Neural progenitor cell (in vitro differentiated cells): ENCODE results near the gene RIPOR3.

ENCODE experiments used
- EZH2 ChIP-seq: fragments of 200-600 bp; sonication (generic); IDR thresholded peaks from 2 replicates; pipeline ENCODE4 v1.6.1; 2017; ENCODE audit warnings: antibody characterized with exemption, mild to moderate bottlenecking, moderate library complexity
- TF ChIP-seq, protein P1 (sequence below): fragments of 200-600 bp; sonication (generic); IDR thresholded peaks from 2 replicates; pipeline ENCODE4 v1.5.1; 2017; ENCODE audit warnings: antibody characterized with exemption, mild to moderate bottlenecking

DNA sequence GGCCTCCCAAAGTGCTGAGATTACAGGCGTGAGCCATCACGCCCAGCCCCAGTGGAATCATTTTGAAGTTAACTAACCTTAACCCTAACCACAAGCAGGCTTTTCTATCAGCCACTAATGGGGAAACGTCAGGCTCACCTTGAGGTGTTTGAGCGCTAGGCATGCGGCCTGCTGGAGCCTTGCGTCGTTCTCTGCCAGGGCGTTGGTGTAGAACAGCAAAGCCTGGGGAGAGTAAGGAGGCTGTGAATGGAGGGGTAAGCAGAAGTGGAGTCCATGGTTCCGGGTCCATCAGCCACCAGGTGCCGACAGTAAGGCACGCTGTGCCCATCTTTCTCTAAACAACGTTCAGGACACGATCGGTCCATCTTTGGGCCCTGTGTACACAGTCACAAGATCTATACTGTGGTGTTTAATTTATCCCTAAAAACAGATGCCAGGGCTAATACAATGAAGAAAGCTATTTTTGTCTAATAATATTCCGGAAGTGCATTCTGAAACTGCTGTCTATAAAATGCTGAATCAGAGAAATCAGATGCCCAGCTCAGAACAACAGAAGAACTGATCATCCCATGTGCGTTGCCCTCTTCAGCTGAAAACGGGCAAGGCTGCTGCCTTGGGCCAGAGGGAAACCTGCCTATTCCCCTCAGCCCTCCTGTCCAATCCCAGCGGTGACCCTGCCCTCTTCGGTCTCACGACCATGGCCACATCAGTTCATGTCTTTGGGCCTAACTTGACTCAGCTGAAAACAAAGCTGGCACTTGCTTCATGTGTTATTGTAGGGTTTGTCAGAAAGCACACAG is 101.6 kb downstream of the RIPOR3 start:
- TF ChIP-seq, protein P1, sequence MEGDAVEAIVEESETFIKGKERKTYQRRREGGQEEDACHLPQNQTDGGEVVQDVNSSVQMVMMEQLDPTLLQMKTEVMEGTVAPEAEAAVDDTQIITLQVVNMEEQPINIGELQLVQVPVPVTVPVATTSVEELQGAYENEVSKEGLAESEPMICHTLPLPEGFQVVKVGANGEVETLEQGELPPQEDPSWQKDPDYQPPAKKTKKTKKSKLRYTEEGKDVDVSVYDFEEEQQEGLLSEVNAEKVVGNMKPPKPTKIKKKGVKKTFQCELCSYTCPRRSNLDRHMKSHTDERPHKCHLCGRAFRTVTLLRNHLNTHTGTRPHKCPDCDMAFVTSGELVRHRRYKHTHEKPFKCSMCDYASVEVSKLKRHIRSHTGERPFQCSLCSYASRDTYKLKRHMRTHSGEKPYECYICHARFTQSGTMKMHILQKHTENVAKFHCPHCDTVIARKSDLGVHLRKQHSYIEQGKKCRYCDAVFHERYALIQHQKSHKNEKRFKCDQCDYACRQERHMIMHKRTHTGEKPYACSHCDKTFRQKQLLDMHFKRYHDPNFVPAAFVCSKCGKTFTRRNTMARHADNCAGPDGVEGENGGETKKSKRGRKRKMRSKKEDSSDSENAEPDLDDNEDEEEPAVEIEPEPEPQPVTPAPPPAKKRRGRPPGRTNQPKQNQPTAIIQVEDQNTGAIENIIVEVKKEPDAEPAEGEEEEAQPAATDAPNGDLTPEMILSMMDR = no peak
- no peak for TF ChIP-seq EZH2
